Measurements from ENCODE around the gene MB. TPM values are rescaled to one million over a fixed set of nuclear protein-coding genes. Genes with fewer than 3 reads are reported as not detected.

The MB gene
- polyA plus RNA-seq, 1 donor from 2014 or later: 0.51 TPM

DNA sequence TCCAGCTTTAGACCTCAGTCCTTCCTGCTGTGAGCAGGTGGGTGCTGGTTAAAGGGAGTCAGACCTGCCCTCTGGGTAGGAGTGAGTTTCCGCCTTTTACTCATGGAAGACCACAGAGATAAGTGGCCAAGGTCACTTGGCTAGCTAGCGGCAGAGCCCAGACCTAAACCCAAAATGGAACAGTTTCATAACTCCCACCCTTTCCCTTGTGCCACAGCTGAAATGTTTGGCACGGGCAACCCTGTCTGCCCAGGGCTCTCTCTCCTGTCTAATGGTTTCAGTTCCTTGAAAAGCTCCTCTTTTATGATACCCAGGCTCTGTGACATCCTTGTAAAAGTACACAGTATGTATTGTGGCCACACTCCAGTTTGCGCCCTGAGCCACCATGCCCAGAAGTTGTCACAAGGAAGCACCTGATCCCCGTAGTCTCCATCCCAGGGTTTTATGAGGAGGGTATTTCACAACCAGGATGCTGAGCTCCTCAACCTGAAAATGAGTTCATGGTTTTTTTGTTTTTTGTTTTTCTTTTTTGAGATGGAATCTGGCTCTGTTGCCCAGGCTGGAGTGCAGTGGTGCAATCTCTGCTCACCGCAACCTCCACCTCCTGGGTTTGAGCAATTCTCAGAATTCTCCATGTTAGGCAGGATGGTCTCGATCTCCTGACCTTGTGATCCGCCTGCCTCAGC is 5.1 kb downstream of the MB start:
- Histone ChIP-seq H3K27me3 (ENCODE audit: insufficient read depth, low read depth, low read length) (no peaks in the 10 kb centered on the region), H2AFZ (ENCODE audit: low read depth, low read length) (no peak overlapping the region), H4K20me1 (ENCODE audit: insufficient read depth) (no peaks in the 10 kb centered on the region), H3K9me3 (ENCODE audit: low read length) (no peaks in the 10 kb centered on the region), H3K4me2 (ENCODE audit: low read length) (no peak overlapping the region), H3K27ac (ENCODE audit: low read length) (no peak overlapping the region), H3K79me2 (replicated peaks; ENCODE audit: insufficient read depth, low read length) (no peaks in the 10 kb centered on the region), H3K4me3 (ENCODE audit: low read length) (no peak overlapping the region), H3K9ac (ENCODE audit: low read length) (no peak overlapping the region), H3F3A (ENCODE audit: insufficient read depth, low read length, poor library complexity, severe bottlenecking) (no peaks in the 10 kb centered on the region), H3K36me3 (ENCODE audit: insufficient read depth, low read length) (no peaks in the 10 kb centered on the region), H3K9me2 (ENCODE audit: insufficient read depth, low read length) (no peaks in the 10 kb centered on the region)
- TF ChIP-seq MXI1 (conservative IDR thresholded peaks at IDR 0.05; ENCODE audit: poor library complexity, severe bottlenecking): no peak
- no peak for TF ChIP-seq RAD21 (conservative IDR thresholded peaks at IDR 0.05)
- no peak for TF ChIP-seq TAF1 (IDR thresholded peaks at IDR 0.05; ENCODE audit: low read depth)
- TF ChIP-seq POLR2AphosphoS5 (IDR thresholded peaks at IDR 0.05): no peak
- no peak for TF ChIP-seq EP300 (conservative IDR thresholded peaks at IDR 0.05; ENCODE audit: poor library complexity, severe bottlenecking)
- TF ChIP-seq, protein P1, sequence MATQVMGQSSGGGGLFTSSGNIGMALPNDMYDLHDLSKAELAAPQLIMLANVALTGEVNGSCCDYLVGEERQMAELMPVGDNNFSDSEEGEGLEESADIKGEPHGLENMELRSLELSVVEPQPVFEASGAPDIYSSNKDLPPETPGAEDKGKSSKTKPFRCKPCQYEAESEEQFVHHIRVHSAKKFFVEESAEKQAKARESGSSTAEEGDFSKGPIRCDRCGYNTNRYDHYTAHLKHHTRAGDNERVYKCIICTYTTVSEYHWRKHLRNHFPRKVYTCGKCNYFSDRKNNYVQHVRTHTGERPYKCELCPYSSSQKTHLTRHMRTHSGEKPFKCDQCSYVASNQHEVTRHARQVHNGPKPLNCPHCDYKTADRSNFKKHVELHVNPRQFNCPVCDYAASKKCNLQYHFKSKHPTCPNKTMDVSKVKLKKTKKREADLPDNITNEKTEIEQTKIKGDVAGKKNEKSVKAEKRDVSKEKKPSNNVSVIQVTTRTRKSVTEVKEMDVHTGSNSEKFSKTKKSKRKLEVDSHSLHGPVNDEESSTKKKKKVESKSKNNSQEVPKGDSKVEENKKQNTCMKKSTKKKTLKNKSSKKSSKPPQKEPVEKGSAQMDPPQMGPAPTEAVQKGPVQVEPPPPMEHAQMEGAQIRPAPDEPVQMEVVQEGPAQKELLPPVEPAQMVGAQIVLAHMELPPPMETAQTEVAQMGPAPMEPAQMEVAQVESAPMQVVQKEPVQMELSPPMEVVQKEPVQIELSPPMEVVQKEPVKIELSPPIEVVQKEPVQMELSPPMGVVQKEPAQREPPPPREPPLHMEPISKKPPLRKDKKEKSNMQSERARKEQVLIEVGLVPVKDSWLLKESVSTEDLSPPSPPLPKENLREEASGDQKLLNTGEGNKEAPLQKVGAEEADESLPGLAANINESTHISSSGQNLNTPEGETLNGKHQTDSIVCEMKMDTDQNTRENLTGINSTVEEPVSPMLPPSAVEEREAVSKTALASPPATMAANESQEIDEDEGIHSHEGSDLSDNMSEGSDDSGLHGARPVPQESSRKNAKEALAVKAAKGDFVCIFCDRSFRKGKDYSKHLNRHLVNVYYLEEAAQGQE (IDR thresholded peaks at IDR 0.05; ENCODE audit: borderline replicate concordance): no peak
- no peak for TF ChIP-seq SMC3 (conservative IDR thresholded peaks at IDR 0.05; ENCODE audit: poor library complexity)

- Histone ChIP-seq H3K79me2 (replicated peaks; ENCODE audit: insufficient read depth, low read length) (no peaks in the 10 kb centered on the region), H3K4me3 (ENCODE audit: low read length) (no peak overlapping the region), H3K27me3 (ENCODE audit: insufficient read depth, low read depth, low read length) (no peaks in the 10 kb centered on the region), H3K9me3 (ENCODE audit: low read length) (no peaks in the 10 kb centered on the region), H3K27ac (ENCODE audit: low read length) (no peak overlapping the region), H3K9me2 (ENCODE audit: insufficient read depth, low read length) (no peaks in the 10 kb centered on the region), H2AFZ (ENCODE audit: low read depth, low read length) (no peak overlapping the region), H4K20me1 (ENCODE audit: insufficient read depth) (no peaks in the 10 kb centered on the region), H3K9ac (ENCODE audit: low read length) (no peak overlapping the region), H3K36me3 (ENCODE audit: insufficient read depth, low read length) (no peaks in the 10 kb centered on the region), H3K4me2 (ENCODE audit: low read length) (no peak overlapping the region), H3F3A (ENCODE audit: insufficient read depth, low read length, poor library complexity, severe bottlenecking) (no peaks in the 10 kb centered on the region)
- TF ChIP-seq, protein P2, sequence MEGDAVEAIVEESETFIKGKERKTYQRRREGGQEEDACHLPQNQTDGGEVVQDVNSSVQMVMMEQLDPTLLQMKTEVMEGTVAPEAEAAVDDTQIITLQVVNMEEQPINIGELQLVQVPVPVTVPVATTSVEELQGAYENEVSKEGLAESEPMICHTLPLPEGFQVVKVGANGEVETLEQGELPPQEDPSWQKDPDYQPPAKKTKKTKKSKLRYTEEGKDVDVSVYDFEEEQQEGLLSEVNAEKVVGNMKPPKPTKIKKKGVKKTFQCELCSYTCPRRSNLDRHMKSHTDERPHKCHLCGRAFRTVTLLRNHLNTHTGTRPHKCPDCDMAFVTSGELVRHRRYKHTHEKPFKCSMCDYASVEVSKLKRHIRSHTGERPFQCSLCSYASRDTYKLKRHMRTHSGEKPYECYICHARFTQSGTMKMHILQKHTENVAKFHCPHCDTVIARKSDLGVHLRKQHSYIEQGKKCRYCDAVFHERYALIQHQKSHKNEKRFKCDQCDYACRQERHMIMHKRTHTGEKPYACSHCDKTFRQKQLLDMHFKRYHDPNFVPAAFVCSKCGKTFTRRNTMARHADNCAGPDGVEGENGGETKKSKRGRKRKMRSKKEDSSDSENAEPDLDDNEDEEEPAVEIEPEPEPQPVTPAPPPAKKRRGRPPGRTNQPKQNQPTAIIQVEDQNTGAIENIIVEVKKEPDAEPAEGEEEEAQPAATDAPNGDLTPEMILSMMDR (IDR thresholded peaks at IDR 0.05; ENCODE audit: poor library complexity, severe bottlenecking): no peak
- TF ChIP-seq RAD21 (conservative IDR thresholded peaks at IDR 0.05) (no peak), SMC3 (conservative IDR thresholded peaks at IDR 0.05; ENCODE audit: poor library complexity) (no peak), EP300 (conservative IDR thresholded peaks at IDR 0.05; ENCODE audit: poor library complexity, severe bottlenecking) (no peak), POLR2AphosphoS5 (IDR thresholded peaks at IDR 0.05) (no peak), MXI1 (conservative IDR thresholded peaks at IDR 0.05; ENCODE audit: poor library complexity, severe bottlenecking) (no peak), EZH2 (IDR thresholded peaks at IDR 0.05; ENCODE audit: borderline replicate concordance, insufficient read depth, low read length, poor library complexity, severe bottlenecking) (no peak), TAF1 (IDR thresholded peaks at IDR 0.05; ENCODE audit: low read depth) (no peak)
- TF ChIP-seq, protein P1 (IDR thresholded peaks at IDR 0.05; ENCODE audit: borderline replicate concordance): no peak
These were observed 5.8 kb downstream of the MB start for GRCh38 chr22:35611200-35611890.

All from neural cell (in vitro differentiated cells).